Measurements from ENCODE around the gene NELL1. TPM values are rescaled to one million over a fixed set of nuclear protein-coding genes. Genes with fewer than 3 reads are reported as not detected.

Gene NELL1
- total RNA-seq, 1 experiment from 2014 or later = not detected

DNA sequence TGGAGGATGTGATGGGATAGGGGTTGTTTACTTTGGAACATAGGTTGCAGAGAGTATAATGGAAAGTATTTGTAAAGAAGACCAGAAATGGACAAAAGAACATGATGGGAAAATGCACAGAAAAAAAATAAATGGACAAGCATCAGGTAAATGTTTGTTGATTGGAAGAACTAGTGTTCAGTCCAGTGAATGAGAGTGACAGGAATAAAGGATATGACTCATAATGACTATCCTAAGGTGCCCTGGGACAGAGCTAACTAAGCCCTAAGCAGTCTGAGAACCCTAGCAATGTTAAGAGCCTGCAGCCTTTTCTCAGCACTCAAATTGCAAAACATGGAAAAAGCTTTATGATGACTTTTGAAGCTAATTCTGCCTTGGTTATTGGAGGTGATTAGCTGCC lies 790.7 kb downstream of the NELL1 start:
- no TSS peak for BruUV-seq (replicated peaks)
- Histone ChIP-seq H3K9me3 (no peaks in the 10 kb centered on the region), H3K27me3 (replicated peaks; ENCODE audit: control insufficient read depth, insufficient read depth, low read length) (no peaks in the 10 kb centered on the region), H3K36me3 (ENCODE audit: control insufficient read depth, insufficient read depth, low read length) (no peaks in the 10 kb centered on the region), H3K4me1 (no peaks in the 10 kb centered on the region), H3K4me3 (ENCODE audit: low read depth, low read length) (no peak overlapping the region)
- no peak overlapping the region for H3K27ac Mint-ChIP-seq (ENCODE audit: unreplicated experiment)
- no peaks in the 10 kb centered on the region for H3K36me3 Mint-ChIP-seq (ENCODE audit: insufficient read depth, unreplicated experiment)
- DNase-seq = no peak
- H3K4me3 Mint-ChIP-seq (ENCODE audit: unreplicated experiment) = no peak overlapping the region
- TF ChIP-seq, protein P1, sequence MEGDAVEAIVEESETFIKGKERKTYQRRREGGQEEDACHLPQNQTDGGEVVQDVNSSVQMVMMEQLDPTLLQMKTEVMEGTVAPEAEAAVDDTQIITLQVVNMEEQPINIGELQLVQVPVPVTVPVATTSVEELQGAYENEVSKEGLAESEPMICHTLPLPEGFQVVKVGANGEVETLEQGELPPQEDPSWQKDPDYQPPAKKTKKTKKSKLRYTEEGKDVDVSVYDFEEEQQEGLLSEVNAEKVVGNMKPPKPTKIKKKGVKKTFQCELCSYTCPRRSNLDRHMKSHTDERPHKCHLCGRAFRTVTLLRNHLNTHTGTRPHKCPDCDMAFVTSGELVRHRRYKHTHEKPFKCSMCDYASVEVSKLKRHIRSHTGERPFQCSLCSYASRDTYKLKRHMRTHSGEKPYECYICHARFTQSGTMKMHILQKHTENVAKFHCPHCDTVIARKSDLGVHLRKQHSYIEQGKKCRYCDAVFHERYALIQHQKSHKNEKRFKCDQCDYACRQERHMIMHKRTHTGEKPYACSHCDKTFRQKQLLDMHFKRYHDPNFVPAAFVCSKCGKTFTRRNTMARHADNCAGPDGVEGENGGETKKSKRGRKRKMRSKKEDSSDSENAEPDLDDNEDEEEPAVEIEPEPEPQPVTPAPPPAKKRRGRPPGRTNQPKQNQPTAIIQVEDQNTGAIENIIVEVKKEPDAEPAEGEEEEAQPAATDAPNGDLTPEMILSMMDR (IDR thresholded peaks at IDR 0.05; ENCODE audit: insufficient read depth in 1 of 2, low read depth in 1 of 2, low read length in 1 of 2, severe bottlenecking in 1 of 2, unreplicated experiment in 1 of 2) = no peak
- intact Hi-C loops (cut with micrococcal nuclease; ENCODE audit: unreplicated experiment) = no loop called here
- no peaks in the 10 kb centered on the region for H3K27me3 Mint-ChIP-seq (ENCODE audit: insufficient read depth, unreplicated experiment)
- CTCF ChIA-PET = no interaction called here
- peaks cover 5% of the 10 kb centered on the region for H3K4me1 Mint-ChIP-seq (ENCODE audit: low read depth, unreplicated experiment)
- POLR2A ChIA-PET = no interaction called here
- H3K9me3 Mint-ChIP-seq (ENCODE audit: unreplicated experiment) = no peaks in the 10 kb centered on the region

- POLR2A ChIA-PET = no interaction called here
- no peaks in the 10 kb centered on the region for H3K27me3 Mint-ChIP-seq (ENCODE audit: insufficient read depth, unreplicated experiment)
- no peak overlapping the region for H3K4me3 ChIP-seq (ENCODE audit: low read depth, low read length)
- H3K9me3 Mint-ChIP-seq (ENCODE audit: unreplicated experiment) = no peaks in the 10 kb centered on the region
- peaks cover 6% of the 10 kb centered on the region for H3K4me1 Mint-ChIP-seq (ENCODE audit: low read depth, unreplicated experiment)
- H3K4me3 Mint-ChIP-seq (ENCODE audit: unreplicated experiment) = no peak overlapping the region
- no peak for DNase-seq
- no peaks in the 10 kb centered on the region for H3K36me3 ChIP-seq (ENCODE audit: control insufficient read depth, insufficient read depth, low read length)
- intact Hi-C loops (cut with micrococcal nuclease; ENCODE audit: unreplicated experiment) = no loop called here
- no peak overlapping the region for H3K27ac Mint-ChIP-seq (ENCODE audit: unreplicated experiment)
- no peaks in the 10 kb centered on the region for H3K36me3 Mint-ChIP-seq (ENCODE audit: insufficient read depth, unreplicated experiment)
- BruUV-seq (replicated peaks) = no TSS peak
- no peaks in the 10 kb centered on the region for H3K9me3 ChIP-seq
- CTCF ChIA-PET = no interaction called here
- TF ChIP-seq, protein P1 (IDR thresholded peaks at IDR 0.05; ENCODE audit: insufficient read depth in 1 of 2, low read depth in 1 of 2, low read length in 1 of 2, severe bottlenecking in 1 of 2, unreplicated experiment in 1 of 2) = no peak
- no peaks in the 10 kb centered on the region for H3K27me3 ChIP-seq (replicated peaks; ENCODE audit: control insufficient read depth, insufficient read depth, low read length)
- H3K4me1 ChIP-seq = no peaks in the 10 kb centered on the region
Observed at GRCh38 chr11:21461701-21462100, 792.3 kb downstream of the NELL1 start.

GRCh38 chr11:21464601-21465193 lies 795.3 kb downstream of the NELL1 start:
- H3K36me3 Mint-ChIP-seq (ENCODE audit: insufficient read depth, unreplicated experiment) = no peaks in the 10 kb centered on the region
- no peak overlapping the region for H3K4me3 Mint-ChIP-seq (ENCODE audit: unreplicated experiment)
- no peak overlapping the region for H3K27ac Mint-ChIP-seq (ENCODE audit: unreplicated experiment)
- Histone ChIP-seq H3K27me3 (replicated peaks; ENCODE audit: control insufficient read depth, insufficient read depth, low read length) (no peaks in the 10 kb centered on the region), H3K4me3 (ENCODE audit: low read depth, low read length) (no peak overlapping the region), H3K4me1 (no peaks in the 10 kb centered on the region), H3K9me3 (no peaks in the 10 kb centered on the region), H3K36me3 (ENCODE audit: control insufficient read depth, insufficient read depth, low read length) (no peaks in the 10 kb centered on the region)
- BruUV-seq (replicated peaks) = no TSS peak
- peaks cover 6% of the 10 kb centered on the region for H3K4me1 Mint-ChIP-seq (ENCODE audit: low read depth, unreplicated experiment)
- no peaks in the 10 kb centered on the region for H3K9me3 Mint-ChIP-seq (ENCODE audit: unreplicated experiment)
- TF ChIP-seq, protein P1 (IDR thresholded peaks at IDR 0.05; ENCODE audit: insufficient read depth in 1 of 2, low read depth in 1 of 2, low read length in 1 of 2, severe bottlenecking in 1 of 2, unreplicated experiment in 1 of 2) = no peak
- CTCF ChIA-PET = no interaction called here
- intact Hi-C loops (cut with micrococcal nuclease; ENCODE audit: unreplicated experiment) = no loop called here
- POLR2A ChIA-PET = no interaction called here
- DNase-seq = no peak
- no peaks in the 10 kb centered on the region for H3K27me3 Mint-ChIP-seq (ENCODE audit: insufficient read depth, unreplicated experiment)

Measured in Caco-2 (cell line).